ENCODE results near the gene TUBGCP5.

Gene TUBGCP5

GRCh38 chr15:22952796-22953579 lies 86.4 kb downstream of the TUBGCP5 start:
- no peak for DNase-seq (ENCODE audit: low read depth in 2 of 2)

GRCh38 chr15:22951381-22952280 lies 87.7 kb downstream of the TUBGCP5 start:
- no peak for DNase-seq (ENCODE audit: low read depth in 2 of 2)

- no peak for DNase-seq (ENCODE audit: low read depth in 2 of 2)
Observed at GRCh38 chr15:22951031-22951380, 88.4 kb downstream of the TUBGCP5 start.

- no peak for DNase-seq (ENCODE audit: low read depth in 2 of 2)
Observed at GRCh38 chr15:22950256-22950990, 88.9 kb downstream of the TUBGCP5 start.
